Stimulated activated CD8-positive, alpha-beta memory T cell treated with anti-CD3 and anti-CD28 coated beads, Interleukin-4, amount 100 ng/mL, for 1 hour (primary cell): ENCODE data around the gene ATOH7.
"Not testable (repeated sequence)": the region's sequence is repeated elsewhere in the genome, so short reads cannot be mapped to it uniquely, and the experiment has no call there.

Experiments used
- DNase-seq, 2 donors: peaks; one replicate each; pipeline ENCODE4 v3.0.0-alpha.2; 2020; ENCODE audit warnings: low read depth in 2 of 2, low spot score in 1 of 2

ATOH7 gene

DNA sequence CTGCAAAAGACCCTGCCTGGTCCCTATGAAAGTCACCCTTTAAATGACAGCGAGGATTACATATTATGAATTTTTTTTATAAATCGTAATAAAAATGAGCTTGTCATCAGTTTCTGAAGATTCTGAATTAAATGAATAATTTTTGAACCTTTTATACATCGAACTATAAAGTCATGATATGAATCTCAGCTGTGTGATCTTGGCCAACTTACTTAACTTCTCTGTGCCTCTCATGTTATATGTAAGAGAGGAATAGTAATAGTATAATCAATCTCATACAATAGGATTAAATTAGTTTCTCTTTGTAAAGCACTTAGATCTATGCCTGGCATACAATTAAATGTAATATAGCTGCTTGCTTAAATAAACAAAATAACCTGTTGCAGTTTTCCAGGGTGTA lies 5.3 kb upstream of the ATOH7 start:
- no peak for DNase-seq

DNA sequence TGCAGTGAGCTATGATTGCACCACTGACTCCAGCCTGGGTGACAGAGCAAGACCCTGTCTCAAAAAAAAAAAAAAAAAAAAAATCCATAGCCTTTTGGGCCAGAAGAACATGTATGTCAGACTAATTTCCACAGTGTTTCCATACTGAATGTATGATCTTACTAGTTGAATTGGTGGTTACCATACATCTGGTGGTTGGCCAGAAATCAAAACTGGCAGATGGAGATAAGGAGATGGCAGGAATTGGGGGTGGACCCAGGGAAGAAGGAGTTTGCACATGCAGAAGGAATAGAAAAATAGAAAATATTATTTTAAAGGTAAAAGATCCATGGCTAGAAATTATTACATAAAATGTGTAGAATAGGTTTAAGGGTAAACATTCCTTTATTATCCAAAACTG lies 3.7 kb upstream of the ATOH7 start:
- no peak for DNase-seq

DNA sequence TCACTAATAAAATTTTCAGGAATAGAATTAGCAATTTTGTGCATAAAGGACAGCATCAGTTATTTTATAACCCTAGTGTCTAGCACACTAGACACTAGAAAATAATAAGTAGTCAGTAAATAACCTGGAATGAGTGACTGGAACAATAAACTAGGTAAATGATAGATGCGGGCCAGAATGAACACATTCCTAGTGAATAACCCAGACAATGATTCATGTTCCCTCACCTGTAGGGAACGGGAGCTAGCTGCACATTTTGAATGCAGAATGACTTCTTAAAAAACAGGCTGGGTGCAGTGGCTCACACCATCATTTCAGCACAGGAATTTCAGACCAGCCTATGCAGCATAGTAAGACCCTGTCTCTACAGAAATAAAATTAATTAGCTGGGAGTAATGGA lies 3.2 kb upstream of the ATOH7 start:
- no peak for DNase-seq

DNA sequence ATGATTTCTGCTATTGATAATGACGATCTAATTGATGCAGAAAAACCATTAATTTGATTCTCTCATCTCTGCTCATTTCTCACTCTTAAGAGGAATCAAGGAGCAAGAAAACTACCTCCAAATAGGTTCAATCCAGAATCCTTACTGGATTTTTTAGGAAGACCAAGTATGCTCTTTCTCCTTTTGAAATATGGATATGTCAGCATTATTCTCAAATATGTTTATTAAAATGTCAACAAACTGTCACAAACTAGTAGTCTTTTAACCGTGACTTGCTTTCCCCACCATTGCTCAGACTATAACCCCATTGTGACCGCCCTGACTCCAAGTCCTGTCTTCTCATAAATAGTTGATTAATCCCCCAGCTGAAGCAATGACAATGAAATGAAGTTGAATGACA lies 1.1 kb upstream of the ATOH7 start:
- no peak for DNase-seq

DNA sequence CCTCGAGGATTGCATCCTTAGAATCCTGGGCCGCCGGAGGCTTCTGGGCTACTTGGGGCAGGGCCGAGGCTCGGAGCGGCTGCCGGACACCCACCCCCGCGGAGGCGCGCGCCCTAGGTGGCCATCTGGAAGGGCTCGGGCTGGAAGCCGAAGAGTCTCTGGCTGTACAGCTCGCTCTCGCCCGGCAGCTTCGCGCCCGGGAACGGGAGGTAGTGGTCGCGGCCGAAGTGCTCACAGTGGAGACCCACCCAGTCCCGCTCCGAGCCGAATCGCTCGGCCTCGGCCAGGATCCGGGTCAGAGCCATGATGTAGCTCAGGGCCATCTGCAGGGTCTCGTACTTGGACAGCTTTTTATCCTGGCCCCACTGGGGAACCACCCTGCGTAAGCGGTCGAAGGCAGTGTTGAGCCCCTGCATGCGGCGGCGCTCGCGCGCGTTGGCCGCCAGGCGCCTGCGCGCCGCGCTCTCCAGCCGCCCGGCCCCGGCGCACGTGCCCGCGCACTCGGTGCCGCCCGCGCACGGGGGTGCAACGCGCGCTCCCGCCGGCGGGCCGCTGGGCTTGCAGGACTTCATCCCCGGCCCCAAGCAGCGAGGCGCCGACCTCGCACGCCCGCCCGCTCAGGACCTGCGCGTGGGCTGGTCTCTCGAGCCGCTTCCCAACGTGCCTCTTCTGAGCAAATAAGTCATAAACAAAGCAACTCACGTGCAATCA lies 652 bp downstream of the ATOH7 start:
- DNase-seq = no peak

DNA sequence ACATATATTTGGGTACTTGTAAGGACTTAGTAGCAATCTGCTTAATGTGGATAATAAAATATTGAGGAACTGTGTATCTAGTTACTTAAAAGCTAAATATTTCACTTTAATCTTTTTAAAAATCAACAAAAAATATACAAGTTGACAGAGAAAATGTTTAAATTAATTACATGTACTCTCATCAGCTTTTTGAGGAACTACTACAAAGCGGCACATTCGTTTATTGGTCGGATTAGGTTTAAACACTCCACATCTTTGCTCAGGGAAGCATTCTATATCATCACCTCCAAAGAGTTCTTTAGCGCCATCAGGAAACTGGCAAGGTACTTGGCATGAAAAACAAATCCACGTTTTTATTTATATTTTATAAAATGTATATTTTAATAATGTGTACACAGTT lies 1.6 kb downstream of the ATOH7 start:
- no peak for DNase-seq

DNA sequence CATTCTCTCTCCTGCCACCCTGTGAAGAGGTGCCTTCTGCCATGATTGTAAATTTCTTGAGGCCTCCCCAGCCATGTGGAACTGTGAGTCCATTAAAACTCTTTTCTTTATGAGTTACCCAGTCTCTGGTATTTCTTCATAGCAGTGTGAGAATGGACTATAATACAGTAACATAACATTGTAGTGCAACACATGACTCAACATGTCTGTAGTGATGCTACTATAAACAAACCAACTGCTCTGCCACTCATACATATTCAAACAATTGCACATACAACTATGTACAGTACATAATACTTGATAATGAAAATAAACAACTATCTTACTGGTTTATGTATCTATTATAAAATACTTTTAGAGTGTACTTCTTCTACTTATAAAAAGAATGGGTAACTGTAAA lies 7.1 kb downstream of the ATOH7 start:
- no peak for DNase-seq

DNA sequence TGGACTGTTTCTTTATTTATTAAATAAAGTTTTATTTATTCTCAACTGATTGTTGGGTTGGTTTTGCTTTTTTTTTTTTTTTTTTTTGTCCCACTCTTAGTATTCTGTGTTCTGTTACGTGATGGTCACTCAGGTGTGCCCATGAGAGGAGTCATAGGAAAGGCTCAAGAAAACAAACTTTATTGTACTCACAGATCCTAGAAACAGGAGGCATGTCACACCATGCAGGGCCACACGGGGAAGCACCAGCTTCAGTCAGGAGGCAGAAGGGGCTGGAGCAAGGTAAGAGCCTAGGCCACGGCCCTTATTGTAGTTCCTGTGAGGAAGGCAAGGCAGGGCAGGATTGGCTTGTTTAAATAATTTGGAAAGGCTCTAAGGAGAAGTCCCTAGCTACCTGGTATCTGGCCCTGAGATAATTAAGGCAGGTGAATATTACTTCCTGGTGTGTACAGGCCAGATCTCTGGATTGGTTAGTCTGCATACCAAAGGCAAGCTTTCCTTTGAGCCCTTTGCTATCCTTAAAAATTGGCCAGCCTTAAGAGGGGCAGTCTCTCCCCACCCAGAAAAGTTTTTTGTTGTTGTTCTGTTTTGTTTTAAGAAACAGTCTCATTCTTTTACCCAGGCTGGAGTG lies 8.3 kb downstream of the ATOH7 start:
- DNase-seq = no peak

DNA sequence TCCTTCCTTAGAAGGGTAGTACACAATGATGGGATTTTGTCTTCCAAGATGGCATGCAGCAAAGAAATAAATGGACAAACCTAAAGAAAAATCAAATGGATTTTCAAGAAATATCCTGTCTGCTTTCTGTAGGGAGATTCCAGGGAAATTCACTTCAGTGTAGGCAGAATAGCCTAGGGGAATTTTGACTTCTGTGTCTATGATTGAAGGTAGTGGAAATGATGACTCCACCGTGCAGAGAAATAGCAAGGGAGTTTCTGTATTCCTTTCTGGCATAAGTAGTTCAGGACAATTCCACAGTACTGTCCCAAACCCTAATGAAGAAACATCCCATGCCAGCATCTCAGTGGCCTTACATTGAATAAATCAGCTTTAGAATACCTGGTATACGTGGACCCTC lies 9.5 kb downstream of the ATOH7 start:
- DNase-seq = no peak

DNA sequence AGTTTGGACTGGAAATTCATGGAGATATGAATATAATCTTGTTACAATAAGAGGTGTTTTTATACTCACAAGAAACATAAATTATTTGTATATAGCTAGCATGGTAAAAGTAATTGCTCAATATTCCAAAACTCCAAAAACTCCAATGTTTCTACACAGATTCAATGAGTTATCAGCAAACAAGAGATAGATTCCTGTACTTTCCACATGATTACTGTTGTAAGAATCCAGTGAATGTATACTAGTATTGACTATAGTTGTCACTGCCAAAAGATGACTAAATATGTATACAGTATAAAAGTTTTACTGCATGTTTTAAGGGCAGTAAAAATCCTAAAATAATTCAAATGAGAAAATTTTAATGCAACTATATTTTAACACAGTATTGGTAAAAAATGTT lies 10.7 kb downstream of the ATOH7 start:
- DNase-seq = no peak

DNA sequence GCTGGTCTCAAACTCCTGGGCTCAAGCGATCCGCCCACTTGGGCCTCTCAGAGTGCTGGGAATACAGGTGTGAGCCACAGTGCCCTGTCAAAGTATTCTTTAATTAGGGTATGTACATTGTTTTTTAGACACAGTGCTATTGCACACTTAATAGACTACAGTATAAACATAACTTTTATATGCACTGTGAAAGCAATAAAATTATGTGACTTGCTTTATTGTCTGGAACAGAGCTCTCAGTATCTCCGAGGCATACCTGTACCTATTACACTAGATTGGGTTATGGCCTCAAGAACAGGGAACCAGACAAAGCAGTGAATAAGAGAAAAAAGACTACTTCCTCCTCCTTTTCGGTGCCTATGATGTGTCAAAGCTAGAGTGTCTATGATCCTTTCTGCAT lies 13.1 kb downstream of the ATOH7 start:
- DNase-seq = no peak

DNA sequence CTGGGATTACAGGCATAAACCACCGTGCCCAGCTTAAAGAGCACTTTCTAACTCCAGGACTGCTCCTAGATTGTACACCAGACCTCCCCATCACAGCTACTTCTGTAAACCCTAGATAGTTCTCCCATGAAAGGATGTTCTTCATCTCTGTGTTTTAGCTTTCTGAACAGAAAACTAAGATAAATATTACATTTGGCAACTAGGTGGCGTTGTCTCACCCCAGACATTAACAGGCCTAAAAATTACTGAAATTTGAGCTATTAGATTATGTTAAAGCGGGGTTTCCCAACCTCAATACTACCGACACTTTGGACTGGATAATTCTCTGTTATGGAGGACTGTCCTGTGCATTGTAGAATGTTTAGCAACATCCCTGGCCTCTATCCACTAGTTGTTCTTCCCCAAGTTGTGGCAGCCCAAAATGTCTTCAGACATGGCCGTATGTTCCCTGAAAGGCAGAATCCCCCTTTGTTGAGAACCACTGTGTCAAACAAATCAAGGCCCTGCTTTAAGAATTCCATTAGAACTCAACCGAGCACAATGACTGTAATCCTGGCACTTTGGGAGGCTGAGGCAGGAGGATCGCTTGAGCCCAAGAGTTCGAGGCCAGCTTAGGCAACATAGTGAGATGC lies 19.1 kb downstream of the ATOH7 start:
- DNase-seq = no peak

DNA sequence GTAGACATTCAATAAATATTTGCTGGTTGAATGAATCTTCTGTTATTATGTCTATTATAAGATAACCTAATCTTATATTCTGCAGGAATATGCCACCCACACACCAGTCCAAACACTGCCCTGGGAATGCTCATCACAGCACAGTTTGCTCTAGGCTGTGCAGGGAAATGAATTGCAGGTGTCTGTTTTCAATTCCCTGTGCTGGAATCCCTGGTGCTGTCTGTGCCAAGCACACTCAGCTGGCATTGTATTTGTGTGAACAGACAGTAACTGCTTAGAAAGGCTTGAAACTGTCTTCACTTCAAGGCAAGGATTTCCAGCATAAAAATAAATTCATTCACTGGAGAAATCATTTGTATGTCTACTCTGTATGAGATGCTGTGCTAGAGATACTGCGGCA lies 20.2 kb downstream of the ATOH7 start:
- DNase-seq = no peak

DNA sequence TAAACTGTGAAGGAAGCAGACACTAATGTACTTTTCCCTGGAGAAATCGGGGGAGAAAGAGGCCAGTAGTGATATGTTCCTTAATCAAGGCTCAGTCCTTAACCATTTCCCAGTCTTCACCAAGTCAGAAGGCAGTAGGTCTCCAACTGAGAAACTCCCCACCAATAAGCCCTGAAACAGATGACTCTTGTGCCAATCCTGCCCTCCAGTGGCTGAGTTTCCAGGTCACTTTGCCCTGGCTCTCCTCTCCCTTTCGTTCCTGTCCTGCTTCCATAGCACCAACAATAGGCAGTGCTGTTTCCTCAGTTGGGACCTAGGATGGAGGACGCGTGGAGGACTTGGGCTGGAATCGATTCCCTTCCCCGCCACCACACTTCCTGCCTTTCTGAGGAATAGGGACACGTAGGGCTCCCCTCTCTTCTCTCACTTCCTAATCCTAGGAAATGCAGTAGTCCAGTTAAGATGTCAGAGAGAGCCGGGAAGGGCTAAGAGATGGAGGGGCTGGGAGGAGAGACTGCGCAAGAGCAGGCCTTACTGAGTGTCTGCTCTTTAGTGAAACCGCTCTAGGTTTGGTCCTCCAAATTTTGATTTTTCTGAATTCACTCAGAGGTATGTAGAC lies 23.4 kb downstream of the ATOH7 start:
- no peak for DNase-seq

DNA sequence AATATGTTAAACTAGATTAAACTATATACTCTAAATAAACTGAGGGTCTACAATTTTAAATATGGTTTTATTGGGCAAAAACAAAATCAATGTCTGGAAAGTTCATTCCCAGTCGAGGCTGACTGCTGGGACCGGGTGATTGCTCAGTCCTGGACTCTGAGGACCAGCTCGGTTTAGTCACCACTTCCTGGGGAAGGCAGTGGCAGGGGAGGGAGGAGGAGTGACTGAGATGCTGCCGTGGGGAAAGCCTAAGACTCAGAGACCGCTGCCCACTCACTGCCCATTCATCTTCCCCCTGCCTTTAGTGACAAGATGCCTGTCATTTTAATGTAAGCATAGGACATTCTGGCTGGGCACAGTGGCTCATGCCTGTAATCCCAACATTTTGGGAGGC lies 29.0 kb downstream of the ATOH7 start:
- DNase-seq = no peak

DNA sequence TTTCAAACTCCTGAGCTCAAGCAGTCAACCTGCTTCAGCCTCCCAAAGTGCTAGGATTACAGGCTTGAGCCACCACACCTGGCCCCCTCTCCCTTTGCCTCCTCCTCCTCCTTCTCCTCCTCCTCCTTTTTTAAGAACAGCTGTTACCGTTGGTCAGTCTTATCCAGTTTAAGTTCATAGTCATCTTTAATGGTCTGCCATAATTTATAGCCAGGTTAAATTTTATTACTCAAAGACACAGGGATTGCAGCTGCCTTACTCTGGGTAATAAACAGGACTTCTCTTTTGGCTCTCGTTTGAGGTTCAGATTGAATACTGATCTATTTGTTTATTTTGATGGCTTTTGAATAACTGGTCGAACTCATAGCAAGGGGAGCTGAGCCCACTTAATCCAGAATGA lies 35.2 kb downstream of the ATOH7 start:
- no peak for DNase-seq

DNA sequence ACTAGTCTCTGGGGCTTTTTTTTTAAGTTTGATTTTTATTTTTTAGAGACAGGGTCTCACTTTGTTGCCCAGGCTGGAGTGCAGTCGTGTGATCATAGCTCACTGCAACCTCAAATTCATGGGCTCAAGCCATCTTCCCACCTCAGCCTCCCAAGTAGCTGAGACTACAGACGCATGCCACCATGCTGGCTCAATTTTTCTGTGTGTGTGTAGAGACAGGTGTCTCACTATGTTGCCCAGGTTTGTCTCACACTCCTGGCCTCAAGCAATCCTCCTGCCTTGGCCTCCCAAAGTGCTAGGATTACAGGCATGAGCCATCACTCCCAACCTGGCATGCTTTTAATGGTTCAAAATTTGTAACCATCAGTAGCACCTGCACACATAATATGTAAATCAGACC lies 36.1 kb downstream of the ATOH7 start:
- not testable (repeated sequence) for DNase-seq

DNA sequence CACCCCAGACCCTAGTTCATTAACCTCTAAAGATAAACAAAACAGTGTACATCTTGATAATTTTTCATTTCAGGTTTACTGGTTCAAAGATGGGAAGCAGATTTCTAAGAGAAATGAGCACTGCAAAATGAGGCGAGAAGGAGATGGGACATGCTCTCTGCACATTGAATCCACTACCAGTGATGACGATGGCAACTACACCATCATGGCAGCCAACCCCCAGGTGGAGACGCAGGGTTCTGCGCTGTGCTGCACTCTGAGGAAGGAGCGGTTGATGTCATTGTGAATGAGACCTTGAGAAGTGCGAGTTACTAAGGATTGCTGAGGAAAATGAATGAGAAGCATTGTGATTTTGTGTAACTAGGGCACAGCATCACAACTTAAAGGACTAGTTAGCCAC lies 37.6 kb downstream of the ATOH7 start:
- DNase-seq = no peak

DNA sequence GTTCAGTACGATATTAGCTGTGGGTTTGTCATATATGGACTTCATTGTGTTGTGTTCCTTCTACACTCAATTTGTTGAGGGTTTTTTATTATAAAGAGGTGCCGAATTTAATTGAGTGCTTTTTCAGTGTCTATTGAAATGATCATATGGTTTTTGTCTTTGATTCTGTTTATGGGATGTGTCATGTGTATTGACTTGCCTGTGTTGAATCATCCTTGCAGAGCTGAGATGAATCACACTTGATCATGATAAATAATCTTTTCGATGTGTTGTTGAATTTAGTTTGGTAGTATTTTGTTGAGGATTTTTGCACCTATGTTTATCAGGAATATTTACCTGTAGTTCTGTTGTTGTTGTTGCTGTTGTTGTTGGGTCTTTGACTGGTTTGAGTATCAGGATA lies 39.8 kb downstream of the ATOH7 start:
- no peak for DNase-seq

DNA sequence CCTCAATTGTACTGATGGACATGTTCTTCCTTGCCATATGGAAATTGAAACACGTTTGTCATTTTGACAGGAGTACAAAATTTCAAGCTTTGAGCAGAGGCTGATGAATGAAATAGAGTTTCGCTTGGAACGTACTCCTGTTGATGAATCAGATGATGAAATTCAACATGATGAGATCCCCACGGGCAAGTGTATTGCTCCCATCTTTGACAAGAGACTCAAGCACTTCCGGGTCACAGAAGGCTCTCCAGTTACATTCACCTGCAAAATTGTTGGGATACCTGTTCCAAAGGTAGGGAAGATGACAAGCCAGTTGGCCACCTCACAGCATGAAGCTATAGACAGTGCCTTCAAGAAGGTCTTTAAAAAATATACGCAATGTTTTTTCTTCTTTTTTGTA lies 43.1 kb downstream of the ATOH7 start:
- DNase-seq = no peak

DNA sequence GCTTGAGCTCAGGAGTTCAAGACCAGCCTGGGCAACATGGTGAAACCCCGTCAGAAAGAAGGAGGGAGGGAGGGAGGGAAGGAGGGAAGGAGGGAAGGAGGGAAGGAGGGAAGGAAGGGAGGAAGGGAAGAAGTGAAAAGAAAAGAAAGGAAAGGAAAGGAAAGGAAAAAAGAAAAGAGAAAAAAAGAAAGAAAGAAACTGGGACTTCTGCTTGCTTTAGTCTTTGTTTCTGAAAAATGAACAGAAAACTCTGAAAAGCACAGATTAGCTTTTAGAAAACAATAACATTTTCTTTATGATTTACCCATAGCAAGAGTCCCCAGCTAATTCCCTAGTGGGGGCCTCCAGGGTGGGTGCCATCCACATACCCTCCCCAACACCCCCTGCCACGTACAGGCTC lies 46.8 kb downstream of the ATOH7 start:
- no peak for DNase-seq

DNA sequence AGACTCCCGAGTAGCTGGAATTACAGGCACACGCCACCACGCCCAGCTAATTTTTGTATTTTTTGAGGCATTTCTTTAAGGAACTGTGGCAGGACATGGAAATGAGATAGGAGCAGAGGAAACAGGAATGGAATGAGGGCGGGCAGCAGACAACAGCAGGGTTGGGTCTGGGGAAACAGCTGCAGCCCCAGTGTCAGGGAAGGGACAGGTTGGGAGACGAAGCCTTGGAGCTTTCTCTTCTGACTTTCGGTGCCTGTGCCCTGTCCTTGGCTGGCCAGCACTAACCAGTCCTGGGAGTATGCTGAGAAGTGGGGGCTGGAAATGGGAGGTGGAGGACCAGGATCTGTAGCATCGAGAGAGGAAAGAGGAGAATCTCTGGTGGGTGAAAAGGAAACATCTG lies 47.4 kb downstream of the ATOH7 start:
- DNase-seq = no peak
